Forelimb muscle (tissue), 1 donor: ENCODE data around the gene DPP6. TPM values are rescaled to one million over a fixed set of nuclear protein-coding genes. Genes with fewer than 3 reads are reported as not detected.

ENCODE experiments used
- DNase-seq: peaks from one replicate; pipeline ENCODE4 v3.0.0-alpha.2; 2013; ENCODE audit warnings: low read depth
- polyA plus RNA-seq: library from polyadenylated mRNA; unstranded; fragments of 120-200 nt; gene quantifications from one replicate; pipeline ENCODE4 v1.2.1, GENCODE V29; 2013; ENCODE audit not compliant: insufficient read length

Gene DPP6
- polyA plus RNA-seq, 1 donor = 3.2 TPM

GRCh38 chr7:154412105-154412504 lies 359.9 kb downstream of the DPP6 start:
- DNase-seq = no peak

GRCh38 chr7:154415709-154416399 lies 363.7 kb downstream of the DPP6 start:
- no peak for DNase-seq

GRCh38 chr7:154416714-154417113 lies 364.5 kb downstream of the DPP6 start:
- DNase-seq = no peak

- no peak for DNase-seq
These were observed 367.1 kb downstream of the DPP6 start for GRCh38 chr7:154419344-154419743.

GRCh38 chr7:154423231-154423630 lies 371.0 kb downstream of the DPP6 start:
- no peak for DNase-seq

- DNase-seq = no peak
These were observed 372.2 kb downstream of the DPP6 start for GRCh38 chr7:154424350-154424749.

- no peak for DNase-seq
These were observed 373.1 kb downstream of the DPP6 start for GRCh38 chr7:154425271-154425670.

GRCh38 chr7:154426778-154427177 lies 374.6 kb downstream of the DPP6 start:
- no peak for DNase-seq

GRCh38 chr7:154427533-154427932 lies 375.3 kb downstream of the DPP6 start:
- DNase-seq = no peak

GRCh38 chr7:154429666-154430404 lies 377.6 kb downstream of the DPP6 start:
- DNase-seq = no peak

GRCh38 chr7:154430640-154431039 lies 378.4 kb downstream of the DPP6 start:
- DNase-seq = no peak

- no peak for DNase-seq
These were observed 378.8 kb downstream of the DPP6 start for GRCh38 chr7:154431045-154431444.

- DNase-seq = no peak
These were observed 381.7 kb downstream of the DPP6 start for GRCh38 chr7:154433632-154434598.

GRCh38 chr7:154436560-154436959 lies 384.4 kb downstream of the DPP6 start:
- no peak for DNase-seq

GRCh38 chr7:154437234-154437633 lies 385.0 kb downstream of the DPP6 start:
- no peak for DNase-seq

GRCh38 chr7:154438571-154439367 lies 386.6 kb downstream of the DPP6 start:
- no peak for DNase-seq

GRCh38 chr7:154440058-154440457 lies 387.9 kb downstream of the DPP6 start:
- no peak for DNase-seq

- DNase-seq = no peak
These were observed 388.5 kb downstream of the DPP6 start for GRCh38 chr7:154440651-154441050.

GRCh38 chr7:154441811-154442210 lies 389.6 kb downstream of the DPP6 start:
- DNase-seq = no peak

GRCh38 chr7:154442939-154443338 lies 390.7 kb downstream of the DPP6 start:
- DNase-seq = no peak

- DNase-seq = no peak
These were observed 398.3 kb downstream of the DPP6 start for GRCh38 chr7:154450451-154450850.
